ENCODE results near the gene FUS.
"Not testable (repeated sequence)": the region's sequence is repeated elsewhere in the genome, so short reads cannot be mapped to it uniquely, and the experiment has no call there.

Gene FUS

GRCh38 chr16:31133046-31133501 lies 46.9 kb upstream of the FUS start:
- in situ Hi-C loops (cut with MboI; ENCODE audit: low pct_unique_long_range_greater_than_20kb, low sequenced_read_pairs, unreplicated experiment): no loop called here
- no peak for DNase-seq (ENCODE audit: low spot score)

GRCh38 chr16:31134091-31134571 lies 45.8 kb upstream of the FUS start:
- no peak for DNase-seq (ENCODE audit: low spot score)

More at GRCh38 chr16:31133046-31133501, 46.9 kb upstream of the FUS start:
- no peak for TF ChIP-seq CTCF (IDR thresholded peaks at IDR 0.05; ENCODE audit: extremely low read depth, insufficient read depth, missing control alignments)

GRCh38 chr16:31134625-31135534 lies 45.1 kb upstream of the FUS start:
- TF ChIP-seq CTCF (IDR thresholded peaks at IDR 0.05; ENCODE audit: extremely low read depth, insufficient read depth, missing control alignments): no peak
- in situ Hi-C loops (cut with MboI; ENCODE audit: low pct_unique_long_range_greater_than_20kb, low sequenced_read_pairs, unreplicated experiment): no loop called here
- DNase-seq (ENCODE audit: low spot score): no peak

More at GRCh38 chr16:31134091-31134571, 45.8 kb upstream of the FUS start:
- in situ Hi-C loops (cut with MboI; ENCODE audit: low pct_unique_long_range_greater_than_20kb, low sequenced_read_pairs, unreplicated experiment): no loop called here
- no peak for TF ChIP-seq CTCF (IDR thresholded peaks at IDR 0.05; ENCODE audit: extremely low read depth, insufficient read depth, missing control alignments)

- in situ Hi-C loops (cut with MboI; ENCODE audit: low pct_unique_long_range_greater_than_20kb, low sequenced_read_pairs, unreplicated experiment): no loop called here
- TF ChIP-seq CTCF (IDR thresholded peaks at IDR 0.05; ENCODE audit: extremely low read depth, insufficient read depth, missing control alignments): no peak
- no peak for DNase-seq (ENCODE audit: low spot score)
Measured at GRCh38 chr16:31135535-31136286, 44.2 kb upstream of the FUS start, which contains the start of gene PRSS8. Gene PRSS8 (minus strand): TSS chr16:31135727. CDS start chr16:31135498, 229 bp downstream.

DNA sequence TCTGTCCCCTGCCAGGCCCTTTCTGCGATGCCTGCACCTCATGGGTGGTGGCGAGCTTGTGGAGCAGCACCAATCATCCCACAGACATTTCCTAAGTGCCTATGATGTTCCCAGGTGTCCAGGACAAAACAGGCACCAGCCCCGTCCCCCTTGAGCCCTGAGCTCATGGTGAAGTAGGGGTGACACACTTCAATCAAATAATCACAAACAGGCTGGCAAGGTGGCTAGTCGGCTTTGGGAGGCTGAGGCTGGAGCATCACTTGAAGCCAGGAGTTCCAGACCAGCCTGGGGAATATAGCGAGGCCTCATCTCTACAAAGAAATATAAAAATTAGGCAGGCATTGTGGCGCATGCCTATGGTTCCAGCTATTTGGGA lies 43.7 kb upstream of the FUS start:
- in situ Hi-C loops (cut with MboI; ENCODE audit: low pct_unique_long_range_greater_than_20kb, low sequenced_read_pairs, unreplicated experiment): no loop called here

GRCh38 chr16:31136822-31137499 lies 43.0 kb upstream of the FUS start:
- in situ Hi-C loops (cut with MboI; ENCODE audit: low pct_unique_long_range_greater_than_20kb, low sequenced_read_pairs, unreplicated experiment); DNase-seq (ENCODE audit: low spot score): not testable (repeated sequence)

More for the DNA sequence above, 43.7 kb upstream of the FUS start:
- no peak for TF ChIP-seq CTCF (IDR thresholded peaks at IDR 0.05; ENCODE audit: extremely low read depth, insufficient read depth, missing control alignments)
- DNase-seq (ENCODE audit: low spot score): no peak
